Measurements from ENCODE around the gene ABCG1. TPM values are rescaled to one million over a fixed set of nuclear protein-coding genes. Genes with fewer than 3 reads are reported as not detected.

Gene ABCG1
- total RNA-seq, 4 donors from 2014 or later = 2.6 to 10.9 (median 3.7) TPM

DNA sequence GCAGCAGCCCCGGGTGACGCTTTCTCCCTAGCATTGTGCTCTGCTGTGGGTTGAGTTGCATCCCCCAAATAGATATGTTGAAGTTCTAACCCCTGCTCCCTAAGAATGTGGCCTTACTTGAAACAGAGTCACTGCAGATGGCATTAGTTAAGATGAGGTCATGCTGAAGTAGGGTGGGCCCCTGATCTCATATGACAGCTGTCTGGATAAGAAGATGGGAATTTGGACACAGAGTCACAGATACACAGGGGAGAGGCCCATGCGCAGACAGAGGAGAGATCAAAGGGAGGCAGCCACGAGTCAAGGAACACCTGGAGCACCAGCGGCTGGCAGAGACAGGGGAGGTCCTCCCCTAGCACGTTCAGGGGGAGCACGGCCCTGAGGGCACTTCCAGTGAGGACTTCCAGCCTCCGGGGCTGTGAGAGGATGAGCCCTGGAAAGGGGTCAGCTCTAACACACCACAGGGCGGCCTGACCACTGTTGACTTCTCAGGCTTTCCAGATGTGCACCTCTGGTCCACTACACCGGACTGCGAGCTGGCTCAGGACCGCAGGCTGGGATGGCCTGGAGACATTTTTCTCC is 46.4 kb downstream of the ABCG1 start:
- DNase-seq = no peak
- Histone ChIP-seq H3K9me3 (no peaks in the 10 kb centered on the region), H3K36me3 (no peaks in the 10 kb centered on the region), H3K4me1 (peaks cover 5 to 42% (median 14%) of the 10 kb centered on the region in 3 donors), H3K27me3 (peaks cover 0 to 25% (median 0%) of the 10 kb centered on the region in 4 donors), H3K27ac (no peak overlapping the region), H3K4me3 (no peak overlapping the region)
- TF ChIP-seq CTCF (IDR thresholded peaks at IDR 0.05) (no peak), POLR2A (IDR thresholded peaks at IDR 0.05) (no peak)
- intact Hi-C loops (cut with DNase I) = no loop called here
- 70 to 86% methylated on average over 5 to 6 of the region's 12 CpGs for WGBS, 2 donors

DNA sequence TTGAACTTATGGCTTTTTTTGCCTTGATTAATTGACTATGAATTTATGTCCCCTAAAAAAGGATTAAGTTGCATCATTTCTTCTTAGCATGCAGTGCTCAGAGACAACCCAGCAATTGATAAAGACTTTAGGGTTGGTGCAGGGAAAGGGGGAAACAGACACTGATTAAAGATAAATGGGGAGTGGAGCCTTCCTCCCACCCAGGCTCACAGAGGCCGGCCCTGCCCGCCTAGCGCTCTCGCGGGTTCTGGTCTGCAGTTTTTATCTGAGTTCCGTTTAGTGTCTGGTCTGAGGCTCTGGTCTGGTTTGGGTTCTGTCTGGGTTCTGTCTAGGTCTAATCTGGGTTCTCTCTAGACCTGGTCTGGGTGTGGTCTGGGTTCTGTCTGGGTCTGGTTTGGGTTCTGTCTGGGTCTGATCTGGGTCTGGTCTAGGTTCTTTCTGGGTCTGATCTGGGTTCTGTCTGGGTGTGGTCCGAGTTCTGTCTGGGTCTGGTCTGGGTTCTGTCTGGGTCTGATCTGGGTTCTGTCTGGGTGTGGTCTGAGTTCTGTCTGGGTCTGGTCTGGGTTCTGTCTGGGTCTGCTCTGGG is 48.1 kb downstream of the ABCG1 start:
- intact Hi-C loops (cut with DNase I) = no loop called here
- no peak for DNase-seq
- no peaks in the 10 kb centered on the region for H3K9me3 ChIP-seq
- H3K27ac ChIP-seq = no peak overlapping the region
- H3K4me1 ChIP-seq = peaks cover 5 to 24% (median 11%) of the 10 kb centered on the region in 3 donors
- H3K36me3 ChIP-seq = peaks cover 0 to 1% (median 0%) of the 10 kb centered on the region in 3 donors
- WGBS, 2 donors = 67 to 77% methylated on average over 6 to 7 of the region's 7 CpGs
- TF ChIP-seq POLR2A (IDR thresholded peaks at IDR 0.05) (no peak), CTCF (IDR thresholded peaks at IDR 0.05) (no peak)
- H3K4me3 ChIP-seq = no peak overlapping the region
- H3K27me3 ChIP-seq = peaks cover 0 to 15% (median 0%) of the 10 kb centered on the region in 4 donors

DNA sequence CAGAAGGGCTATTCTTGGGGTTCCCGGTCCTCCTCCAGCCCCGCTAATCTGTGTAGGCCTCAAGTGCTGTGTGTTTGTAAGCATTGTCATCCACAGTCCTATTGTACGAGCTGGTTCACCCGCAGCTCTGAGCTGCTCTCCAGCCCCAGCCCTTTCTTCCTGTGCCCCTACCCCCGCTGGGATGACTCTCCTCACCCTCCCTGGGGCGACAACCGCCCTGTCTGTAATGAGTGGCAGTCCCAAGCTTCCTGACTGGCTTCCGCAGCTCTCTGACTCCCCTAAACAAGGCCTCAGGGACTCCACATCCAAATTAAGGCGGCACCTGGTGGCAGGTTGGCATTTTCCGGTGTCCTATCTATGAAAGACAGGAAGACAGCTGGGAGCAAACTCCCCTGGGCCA is 50.4 kb downstream of the ABCG1 start:
- TF ChIP-seq CTCF (IDR thresholded peaks at IDR 0.05) = no peak
- TF ChIP-seq POLR2A (IDR thresholded peaks at IDR 0.05) = no peak
- H3K27ac ChIP-seq = no peak overlapping the region
- DNase-seq = no peak
- peaks cover 0 to 3% (median 0%) of the 10 kb centered on the region in 4 donors for H3K27me3 ChIP-seq
- H3K36me3 ChIP-seq = peaks cover 0 to 19% (median 0%) of the 10 kb centered on the region in 3 donors
- H3K9me3 ChIP-seq = no peaks in the 10 kb centered on the region
- peaks cover 0 to 8% (median 0%) of the 10 kb centered on the region in 3 donors for H3K4me1 ChIP-seq
- WGBS, 2 donors = 75 to 87% methylated on average over 4 to 6 of the region's 10 CpGs
- H3K4me3 ChIP-seq = no peak overlapping the region
- intact Hi-C loops (cut with DNase I) = no loop called here

GRCh38 chr21:42271065-42271464 is 52.1 kb downstream of the ABCG1 start:
- Histone ChIP-seq H3K9me3 (no peaks in the 10 kb centered on the region), H3K27ac (no peak overlapping the region), H3K4me1 (peaks cover 0 to 8% (median 0%) of the 10 kb centered on the region in 3 donors), H3K4me3 (no peak overlapping the region), H3K36me3 (peaks cover 0 to 19% (median 0%) of the 10 kb centered on the region in 3 donors), H3K27me3 (peaks cover 0 to 3% (median 0%) of the 10 kb centered on the region in 4 donors)
- 81 to 94% methylated on average over 6 of the region's 6 CpGs for WGBS, 2 donors
- TF ChIP-seq CTCF (IDR thresholded peaks at IDR 0.05) = no peak
- TF ChIP-seq POLR2A (IDR thresholded peaks at IDR 0.05) = no peak
- DNase-seq = no peak
- intact Hi-C loops (cut with DNase I) = no loop called here

GRCh38 chr21:42272109-42272962 is 53.4 kb downstream of the ABCG1 start:
- WGBS, 2 donors = 57 to 83% methylated on average over 1 to 7 of the region's 15 CpGs
- no peak for DNase-seq
- Histone ChIP-seq H3K27me3 (peaks cover 0 to 3% (median 0%) of the 10 kb centered on the region in 4 donors), H3K36me3 (peaks cover 0 to 19% (median 0%) of the 10 kb centered on the region in 3 donors), H3K9me3 (no peaks in the 10 kb centered on the region), H3K4me3 (no peak overlapping the region), H3K4me1 (peaks cover 0 to 8% (median 0%) of the 10 kb centered on the region in 3 donors), H3K27ac (no peak overlapping the region)
- intact Hi-C loops (cut with DNase I) = no loop called here
- TF ChIP-seq POLR2A (IDR thresholded peaks at IDR 0.05) = no peak
- TF ChIP-seq CTCF (IDR thresholded peaks at IDR 0.05) = no peak
